ENCODE results near the gene GLT8D1.
"Not testable (repeated sequence)": the region's sequence is repeated elsewhere in the genome, so short reads cannot be mapped to it uniquely, and the experiment has no call there.

GLT8D1 gene, protein sequence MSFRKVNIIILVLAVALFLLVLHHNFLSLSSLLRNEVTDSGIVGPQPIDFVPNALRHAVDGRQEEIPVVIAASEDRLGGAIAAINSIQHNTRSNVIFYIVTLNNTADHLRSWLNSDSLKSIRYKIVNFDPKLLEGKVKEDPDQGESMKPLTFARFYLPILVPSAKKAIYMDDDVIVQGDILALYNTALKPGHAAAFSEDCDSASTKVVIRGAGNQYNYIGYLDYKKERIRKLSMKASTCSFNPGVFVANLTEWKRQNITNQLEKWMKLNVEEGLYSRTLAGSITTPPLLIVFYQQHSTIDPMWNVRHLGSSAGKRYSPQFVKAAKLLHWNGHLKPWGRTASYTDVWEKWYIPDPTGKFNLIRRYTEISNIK

DNA sequence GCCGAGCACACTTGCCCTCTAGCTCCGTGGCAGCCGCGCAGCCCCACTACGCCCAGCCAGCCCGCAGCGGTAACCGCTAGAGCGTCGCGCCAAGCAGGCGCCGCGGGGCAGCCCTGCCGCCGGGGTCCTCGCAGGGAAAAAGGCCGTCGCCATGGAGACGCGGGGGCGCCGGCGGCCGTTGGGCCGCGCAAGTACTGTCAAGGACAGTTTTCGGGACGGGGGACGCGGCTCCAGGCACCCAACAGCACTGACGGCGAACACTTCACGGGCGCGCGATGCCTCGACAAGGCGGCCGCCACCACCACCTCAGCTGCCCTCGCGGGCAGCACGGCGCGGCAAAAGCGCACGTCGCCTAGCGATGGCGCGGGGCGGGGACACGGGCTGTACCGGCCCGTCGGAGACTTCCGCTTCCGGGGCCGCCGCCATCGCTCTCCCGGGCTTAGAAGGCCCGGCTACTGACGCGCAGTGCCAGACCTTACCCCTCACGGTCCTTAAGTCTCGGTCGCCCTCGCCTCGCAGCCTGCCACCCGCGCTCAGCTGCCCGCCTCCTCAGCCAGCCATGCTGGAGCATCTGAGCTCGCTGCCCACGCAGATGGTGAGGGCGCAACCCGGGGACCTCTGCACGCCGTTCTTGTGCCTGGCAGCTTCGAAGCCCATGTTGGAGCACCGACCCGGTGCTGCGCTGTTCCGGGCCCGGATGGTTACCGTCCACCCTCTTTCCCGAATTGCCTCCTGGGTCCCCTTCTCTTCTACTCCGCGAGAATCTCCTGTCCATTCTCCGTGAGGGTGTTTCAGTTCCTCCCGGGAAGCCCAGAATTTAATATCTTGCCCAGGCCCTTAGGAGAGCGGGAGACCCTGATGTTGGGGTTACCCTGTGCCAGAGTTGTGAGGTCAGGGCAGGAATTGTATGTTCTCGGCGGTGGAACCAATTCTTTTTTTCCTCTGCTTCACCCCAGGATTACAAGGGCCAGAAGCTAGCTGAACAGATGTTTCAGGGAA lies at the start of gene GLT8D1, which contains the start of gene SPCS1:
GLT8D1 (minus strand) TSS at position 104 of the 999 bp plus-strand sequence. CDS start 5,331 bp downstream, outside the sequence.
SPCS1 (plus strand) TSS at position 419 of the 999 bp plus-strand sequence; CDS start at position 560, 141 bp downstream.
- peak; percentile 87 for DNase-seq

DNA sequence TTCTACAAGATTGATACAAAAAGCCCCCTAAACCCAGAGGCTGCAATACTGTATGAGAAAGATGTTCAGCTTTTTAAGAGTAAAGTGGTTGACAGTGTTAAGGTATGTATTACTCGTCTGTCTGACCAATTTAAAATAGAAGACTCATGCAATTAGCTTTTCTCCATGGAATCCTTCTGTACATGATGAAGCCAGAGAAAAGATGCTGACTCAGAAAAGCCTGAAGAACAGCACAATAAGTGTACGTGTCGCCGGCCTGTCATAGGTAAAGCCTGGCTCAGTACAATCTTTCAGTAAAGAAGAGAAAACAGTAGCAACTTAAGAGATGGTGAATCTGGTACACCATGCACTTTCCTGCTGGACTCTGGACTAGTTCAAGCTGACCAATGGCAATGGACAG lies 48.8 kb upstream of the GLT8D1 start:
- DNase-seq = no peak

DNA sequence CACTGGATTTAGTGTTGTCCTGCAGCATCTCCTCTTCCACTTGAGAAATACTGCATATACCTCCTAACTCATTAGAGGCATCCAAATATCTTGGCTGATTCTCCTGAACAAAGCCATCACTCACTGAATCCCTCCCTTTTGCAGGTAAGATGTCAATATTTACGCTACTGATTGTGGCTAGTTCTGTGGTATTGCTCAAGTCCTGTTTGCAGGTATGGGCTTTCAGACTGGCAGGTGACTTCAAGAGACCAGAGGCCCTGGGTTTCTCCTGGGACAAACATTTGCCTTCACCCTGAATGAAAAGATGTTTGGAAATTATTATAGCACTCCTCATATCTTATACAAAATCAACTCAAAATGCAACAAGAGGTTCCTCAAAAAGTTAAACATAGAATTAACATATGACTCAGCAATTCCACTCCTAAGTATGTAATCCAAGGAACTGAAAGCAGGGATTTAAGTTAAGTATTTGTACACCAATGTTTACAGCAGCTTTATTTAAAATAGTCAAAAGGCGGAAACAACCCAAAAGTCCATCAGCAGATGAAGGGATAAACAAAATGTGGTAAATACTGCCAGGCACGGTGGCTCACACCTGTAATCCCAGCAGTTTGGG lies 46.6 kb upstream of the GLT8D1 start:
- DNase-seq = no peak

DNA sequence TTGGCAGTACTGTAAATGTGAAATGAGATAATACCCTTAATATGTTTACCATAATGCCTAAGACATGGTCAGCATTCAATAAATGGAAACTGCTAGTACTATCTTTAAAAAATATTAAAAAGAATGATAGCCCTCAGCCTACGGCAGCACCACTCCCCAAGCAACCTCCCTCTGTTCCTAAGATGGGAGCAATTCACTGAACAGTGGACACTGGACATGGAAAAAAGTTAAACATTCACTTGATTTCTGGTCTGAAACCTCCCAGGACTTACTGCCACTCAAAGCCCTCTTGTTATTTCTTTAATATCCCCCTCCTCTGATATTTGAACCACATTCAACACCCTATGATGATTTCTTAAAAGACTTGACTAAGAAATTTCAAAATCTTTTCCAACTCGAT lies 38.1 kb upstream of the GLT8D1 start:
- no peak for DNase-seq

DNA sequence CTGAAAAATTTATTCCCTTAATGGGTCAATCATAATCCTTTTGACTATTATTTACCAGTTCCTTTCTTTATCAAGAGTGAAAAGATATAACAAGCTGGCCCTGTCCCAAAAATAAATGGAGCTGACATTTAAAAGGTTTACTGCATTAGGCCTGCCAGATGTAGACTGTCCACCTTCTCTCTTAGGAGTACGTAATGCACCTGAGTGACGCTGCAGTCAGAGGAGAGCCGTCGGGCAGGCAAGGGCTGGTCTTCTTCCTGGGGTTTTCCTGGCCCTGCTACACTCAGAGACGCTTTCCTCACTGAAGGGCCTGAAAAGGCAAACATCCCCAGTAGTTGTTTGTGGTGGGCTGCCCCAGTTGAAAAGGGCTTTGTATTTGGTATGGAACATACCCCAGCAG lies 37.6 kb upstream of the GLT8D1 start:
- no peak for DNase-seq

DNA sequence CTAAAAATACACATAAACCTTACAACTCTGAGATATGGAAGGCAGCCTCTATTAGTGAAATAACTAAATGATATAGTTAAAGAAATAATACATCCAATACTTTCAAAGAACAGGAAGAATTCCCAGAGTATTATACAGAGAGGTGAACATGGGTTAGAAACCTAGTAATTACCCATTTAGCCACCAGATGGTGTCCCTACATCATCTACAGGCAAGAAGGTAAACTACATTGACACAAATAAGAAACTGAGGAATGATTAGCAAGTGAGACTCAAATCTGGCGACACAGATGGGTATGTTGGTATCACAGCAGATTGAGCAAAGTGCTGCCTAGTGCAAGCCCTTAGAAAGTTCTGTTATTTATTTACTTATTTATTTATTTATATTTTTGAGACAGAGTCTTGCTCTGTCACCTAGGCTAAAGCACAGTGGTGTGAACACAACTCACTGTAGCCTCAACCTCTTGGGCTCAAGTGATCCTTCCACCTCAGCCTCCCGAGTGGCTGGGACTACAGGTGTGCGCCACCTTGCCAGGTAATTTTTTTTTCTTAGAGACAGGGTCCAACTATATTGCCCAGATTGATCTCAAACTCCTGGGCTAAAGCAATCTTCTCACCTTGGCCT lies 36.9 kb upstream of the GLT8D1 start:
- peak; percentile 36 for DNase-seq

DNA sequence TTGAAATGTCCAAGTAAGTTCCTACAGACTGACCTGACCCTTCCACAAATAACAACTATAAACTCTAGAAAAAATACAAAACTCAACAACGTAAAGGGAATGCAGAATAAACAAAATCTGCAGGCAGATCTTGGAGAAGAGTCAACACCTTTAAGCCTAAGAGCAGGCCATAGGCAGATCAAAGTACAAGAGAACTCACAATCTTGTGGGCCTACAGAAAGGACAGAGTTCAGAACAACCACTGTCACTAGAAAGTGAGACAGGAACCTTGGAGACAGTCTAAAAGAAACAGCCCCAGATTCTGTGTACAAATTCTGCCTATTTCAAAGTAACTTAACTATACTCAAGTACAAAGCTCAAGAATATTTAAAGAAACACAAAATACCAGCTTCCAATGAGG lies 34.1 kb upstream of the GLT8D1 start:
- no peak for DNase-seq

DNA sequence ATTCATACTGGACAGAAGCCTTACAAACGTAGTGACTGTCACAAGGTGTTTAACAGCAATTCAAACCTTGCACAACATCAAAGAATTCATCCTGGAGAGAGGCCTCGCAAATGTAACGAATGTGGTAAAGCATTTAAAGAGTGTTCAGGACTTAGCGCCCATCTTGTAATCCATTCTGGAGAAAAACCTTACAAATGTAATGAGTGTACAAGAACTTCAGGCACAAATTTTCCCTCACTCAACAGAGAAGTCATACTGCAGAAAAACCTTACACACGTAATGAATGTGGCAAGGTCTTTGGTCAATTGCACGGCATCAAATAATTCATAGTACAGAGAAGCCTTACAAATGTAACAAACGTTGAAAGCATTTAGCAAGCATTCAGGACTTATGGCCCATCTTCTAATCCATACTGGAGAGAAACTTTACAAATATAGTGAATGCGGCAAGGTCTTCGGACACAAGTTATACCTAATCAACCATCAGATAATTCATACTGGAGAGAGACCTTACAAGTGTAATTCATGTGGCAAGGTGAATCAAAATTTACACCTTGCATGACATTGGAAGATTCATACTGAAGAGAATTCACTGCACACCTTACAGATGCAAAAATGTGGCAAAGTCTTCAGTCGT lies 27.8 kb upstream of the GLT8D1 start:
- no peak for DNase-seq

DNA sequence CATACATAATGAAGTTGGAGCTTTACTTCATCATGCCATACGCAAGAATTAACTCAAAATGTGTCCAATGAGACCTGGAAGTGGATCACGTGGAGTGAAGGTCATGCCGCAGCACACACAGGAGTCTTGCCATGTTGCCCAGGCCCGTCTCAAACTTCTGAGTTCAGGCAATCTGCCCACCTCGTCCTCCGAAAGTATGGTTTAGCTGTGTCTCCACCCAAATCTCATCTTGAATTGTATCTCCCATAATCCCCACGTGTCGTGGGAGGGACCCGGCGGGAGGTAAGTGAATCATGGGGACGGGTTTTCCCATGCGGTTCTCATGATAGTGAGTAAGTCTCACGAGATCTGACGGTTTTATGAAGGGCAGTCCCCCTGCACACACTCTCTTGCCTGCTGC lies 26.0 kb upstream of the GLT8D1 start:
- no peak for DNase-seq

DNA sequence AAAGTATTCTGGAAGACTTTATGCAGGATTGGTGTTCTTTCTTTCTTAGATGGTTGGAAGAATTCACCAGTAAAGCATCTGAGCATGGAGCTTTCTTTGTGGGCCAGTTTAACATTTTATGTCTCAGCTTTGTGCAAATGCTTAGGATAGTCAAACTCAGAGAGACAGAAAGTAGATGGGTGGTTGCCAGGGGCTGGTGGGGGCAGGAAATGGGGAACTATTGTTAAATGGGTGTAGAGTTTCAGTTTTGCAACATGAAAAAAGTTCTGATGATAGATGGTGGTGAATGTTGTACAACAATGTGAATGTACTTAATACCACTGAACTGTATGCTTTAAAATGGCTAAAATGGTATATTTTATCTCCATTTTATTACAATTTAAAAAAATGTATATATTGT lies 25.1 kb upstream of the GLT8D1 start:
- no peak for DNase-seq

DNA sequence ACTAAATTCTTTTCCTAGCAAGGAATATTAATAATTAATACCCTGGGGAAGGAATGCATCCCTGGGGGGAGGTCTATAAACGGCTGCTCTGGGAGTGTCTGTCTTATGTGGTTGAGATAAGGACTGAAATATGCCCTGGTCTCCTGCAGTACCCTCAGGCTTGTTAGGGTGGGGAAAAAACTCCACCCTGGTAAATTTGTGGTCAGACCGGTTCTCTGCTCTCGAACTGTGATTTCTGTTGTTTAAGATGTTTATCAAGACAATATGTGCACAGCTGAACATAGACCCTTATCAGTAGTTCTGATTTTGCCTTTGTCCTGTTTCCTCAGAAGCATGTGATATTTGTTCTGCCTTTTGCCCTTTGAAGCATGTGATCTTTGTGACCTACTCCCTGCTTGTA lies 23.2 kb upstream of the GLT8D1 start:
- DNase-seq = not testable (repeated sequence)

DNA sequence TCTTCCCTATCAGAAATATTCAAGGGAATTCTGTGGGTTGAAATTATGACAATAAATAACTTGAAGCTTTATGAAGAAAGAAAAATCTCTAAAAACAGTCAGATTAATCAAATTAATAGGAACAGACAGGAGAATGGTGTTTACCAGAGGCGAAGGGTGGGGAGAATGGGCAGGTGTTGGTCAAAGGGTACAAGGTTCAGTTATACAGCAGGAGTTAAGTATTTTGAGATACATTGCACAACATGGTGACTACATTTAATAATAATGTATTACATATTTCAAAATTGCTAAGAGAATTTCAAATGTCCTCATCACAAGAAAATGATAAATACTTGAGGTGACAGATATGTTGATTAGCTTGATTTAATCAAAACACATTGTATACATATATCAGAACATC lies 18.9 kb upstream of the GLT8D1 start:
- DNase-seq = no peak

DNA sequence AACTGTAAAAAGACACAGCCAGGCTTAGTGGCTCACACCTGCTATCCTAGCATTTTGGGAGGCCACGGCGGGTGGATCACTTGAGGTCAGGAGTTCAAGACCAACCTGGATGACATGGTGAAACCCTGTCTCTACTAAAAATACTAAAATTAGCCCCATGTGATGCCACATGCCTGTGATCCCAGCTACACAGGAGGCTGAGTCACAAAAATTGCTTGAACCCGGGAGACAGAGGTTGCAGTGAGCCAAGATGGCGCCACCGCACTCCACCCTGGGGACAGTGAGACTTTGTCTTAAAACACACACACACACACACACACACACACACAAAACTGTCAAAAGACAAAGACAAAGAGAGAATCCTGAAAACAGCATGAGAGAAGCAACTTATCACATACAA lies 18.3 kb upstream of the GLT8D1 start:
- no peak for DNase-seq

DNA sequence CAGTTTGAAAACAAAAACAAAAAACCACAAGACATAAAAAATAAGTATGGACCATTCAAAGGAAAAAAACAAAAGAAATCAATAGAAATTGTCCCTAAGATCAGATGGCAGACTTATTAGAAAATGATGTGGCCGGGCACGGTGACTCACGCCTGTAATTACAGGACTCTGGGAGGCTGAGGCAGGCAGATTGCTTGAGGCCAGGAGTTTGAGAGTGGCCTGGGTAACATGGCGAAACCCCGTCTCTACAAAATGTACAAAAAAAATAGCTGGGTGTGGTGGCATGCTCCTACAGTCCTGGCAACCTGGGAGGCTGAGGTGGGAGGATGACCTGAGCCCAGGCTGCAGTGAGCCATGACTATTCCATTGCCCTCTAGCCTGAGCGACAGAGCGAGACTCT lies 16.9 kb upstream of the GLT8D1 start:
- DNase-seq = no peak

DNA sequence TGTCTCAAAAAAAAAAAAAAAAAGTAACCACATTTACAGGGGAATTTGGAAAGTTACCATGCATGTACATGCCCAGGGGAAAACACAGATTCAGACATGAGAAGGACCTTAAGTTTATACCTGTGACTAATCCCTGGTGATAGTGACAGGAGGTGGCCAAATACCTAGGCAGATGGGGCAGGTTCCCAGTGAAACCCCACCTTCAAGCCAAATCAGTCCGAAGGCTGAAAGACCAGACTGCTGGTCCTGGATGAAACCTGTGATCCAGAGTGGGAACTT lies 16.1 kb upstream of the GLT8D1 start:
- DNase-seq = no peak

DNA sequence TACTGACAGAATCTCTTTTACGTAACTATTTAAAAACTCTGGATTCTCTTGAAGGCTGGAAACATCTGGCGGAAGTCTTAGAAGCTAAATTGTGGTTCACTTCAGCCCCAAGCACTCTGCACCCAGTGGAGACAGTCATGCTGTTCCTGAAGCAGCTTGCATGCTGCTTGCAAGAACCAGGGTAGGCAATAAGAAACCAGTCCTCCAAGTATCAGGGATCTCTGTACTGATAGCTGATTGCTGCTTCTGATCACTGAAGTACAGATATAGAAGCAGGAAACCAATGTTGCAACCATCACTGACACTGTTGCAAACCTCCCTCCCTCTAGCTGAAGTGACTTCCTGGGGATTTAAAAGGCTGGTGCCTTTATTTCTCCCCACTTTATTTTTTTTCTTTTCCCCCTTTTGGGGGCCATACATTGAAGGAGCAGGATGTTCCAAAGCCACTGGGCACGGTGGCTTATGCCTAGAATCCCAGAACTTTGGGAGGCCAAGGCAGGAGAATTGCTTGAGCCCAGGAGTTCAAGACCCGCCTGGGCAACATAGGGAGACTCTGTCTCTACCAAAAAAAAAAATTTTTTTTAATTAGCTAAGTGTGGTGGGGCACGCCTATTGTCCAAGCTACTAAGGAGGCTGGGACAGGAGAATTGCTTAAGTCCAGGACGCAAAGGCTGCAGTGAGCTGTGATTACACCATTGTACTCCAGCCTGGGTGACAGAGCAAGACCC lies 15.6 kb upstream of the GLT8D1 start:
- DNase-seq = peak; percentile 27

DNA sequence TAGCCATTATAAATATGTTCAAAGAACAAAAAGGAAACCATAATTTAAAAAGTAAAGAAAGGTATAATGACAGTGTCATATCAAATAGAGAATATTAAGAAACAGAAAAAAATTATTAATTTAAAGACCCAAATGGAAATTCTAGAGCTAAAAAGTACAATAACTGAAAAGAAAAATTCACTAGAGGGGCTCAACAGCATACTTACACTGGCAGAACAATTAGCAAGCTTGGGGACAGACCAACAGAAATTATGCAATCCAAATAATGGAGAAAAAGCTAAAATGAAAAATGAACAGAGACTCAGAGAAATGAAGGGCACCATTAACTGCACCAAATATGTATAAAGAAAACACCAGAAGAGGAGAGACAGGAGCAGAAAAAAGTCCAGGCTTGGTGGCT lies 14.0 kb upstream of the GLT8D1 start:
- DNase-seq = no peak

DNA sequence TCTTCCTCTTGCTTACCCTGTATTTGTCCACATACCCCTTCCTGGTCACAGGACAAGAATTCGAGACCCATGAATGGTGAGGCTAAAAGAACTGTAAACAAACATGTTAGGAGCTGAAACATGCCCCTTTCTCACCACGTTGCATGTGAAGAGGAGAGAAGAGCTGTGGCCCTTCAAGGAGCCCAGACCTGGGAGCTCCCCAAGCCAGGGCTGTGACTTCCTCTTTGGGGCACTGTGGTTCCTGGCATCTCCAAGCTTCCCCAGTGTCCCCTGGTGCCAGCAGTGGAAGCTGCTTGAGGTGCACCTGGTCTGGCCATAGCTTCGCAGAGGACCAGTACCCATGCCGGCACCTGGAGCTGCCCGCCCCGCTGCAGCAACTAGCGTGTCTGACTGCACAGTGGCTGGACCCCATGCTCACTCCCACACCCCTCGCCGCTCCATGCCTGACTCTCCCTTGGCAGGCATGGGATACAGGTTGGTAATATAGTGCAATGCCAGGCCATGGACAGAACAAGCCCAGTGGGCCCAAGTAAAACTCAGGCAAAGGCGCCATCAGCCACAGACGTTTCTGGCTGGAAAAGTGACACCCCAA lies 10.2 kb upstream of the GLT8D1 start:
- no peak for DNase-seq

DNA sequence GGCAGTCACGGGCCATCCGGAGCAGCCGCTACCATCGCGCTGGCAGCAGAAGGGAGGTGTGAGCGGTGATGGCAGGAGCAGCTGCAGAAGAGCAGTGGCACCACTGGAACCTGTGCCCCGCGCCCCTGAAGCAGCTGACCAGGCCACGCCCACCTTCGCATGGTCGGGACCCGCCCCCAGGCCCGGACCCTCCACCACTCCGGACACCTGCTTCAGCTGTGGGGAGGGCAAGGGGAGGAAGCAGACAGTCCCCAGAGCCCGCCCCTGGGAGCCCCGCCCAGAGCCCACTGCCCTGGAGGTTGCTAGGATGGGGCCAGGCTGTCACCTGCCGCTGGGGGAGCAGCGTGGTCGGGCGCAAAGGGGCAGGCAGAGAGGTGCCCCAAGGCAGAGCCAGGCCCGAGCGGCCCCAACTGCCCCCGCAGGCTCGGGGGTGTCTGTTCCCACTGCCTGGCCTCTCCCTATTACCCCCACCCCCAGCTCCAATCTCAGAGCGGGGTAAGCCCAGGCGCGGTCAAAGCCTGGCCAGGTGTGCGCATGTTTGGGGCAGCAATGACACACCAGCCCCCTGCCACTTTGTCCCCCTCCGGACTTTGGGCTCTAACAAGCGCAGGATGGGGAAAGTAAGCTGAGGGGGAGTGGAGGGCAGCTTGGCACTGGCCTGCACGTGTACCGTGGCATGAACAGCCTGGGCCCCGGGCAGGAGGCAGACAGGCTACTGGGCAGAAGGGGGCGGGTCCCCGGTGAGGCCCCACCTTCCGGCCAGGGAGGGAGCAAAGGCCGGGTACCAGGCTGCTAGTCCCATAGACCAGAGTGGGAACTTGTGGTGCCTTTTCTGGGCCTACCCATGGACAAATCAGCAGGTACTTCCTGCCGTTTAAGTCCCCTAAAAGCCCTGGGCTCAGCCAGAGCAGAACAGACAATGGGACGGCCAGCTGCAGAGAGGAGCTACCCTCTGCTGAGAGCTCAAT lies 9.0 kb upstream of the GLT8D1 start:
- DNase-seq = no peak
